GM23338 (cell line): Measurements from ENCODE around the gene GIPC2. TPM values are rescaled to one million over a fixed set of nuclear protein-coding genes. Genes with fewer than 3 reads are reported as not detected.

Experiments used
- ATAC-seq: fragments of 200-7000 bp; cut with Tn5 transposase; 3 replicates; pipeline ENCODE4 v1.9.1; 2020
- DNase-seq: peaks from one replicate; pipeline ENCODE4 v3.0.0-alpha.2; 2015; ENCODE audit warnings: low spot score
- H2AFZ ChIP-seq: fragments of 200-600 bp; sonication (generic); 2 replicates; pipeline ENCODE4 v1.8.0; 2016; ENCODE audit warnings: antibody characterized with exemption, mild to moderate bottlenecking, moderate library complexity
- H3F3A ChIP-seq: fragments of 200-600 bp; sonication (generic); replicated peaks from 2 replicates; pipeline ENCODE4 v1.8.0; 2017; ENCODE audit warnings: antibody characterized with exemption, mixed run types, low read depth
- H3K27ac ChIP-seq: fragments of 200-600 bp; sonication (generic); 2 replicates; pipeline ENCODE4 v1.6.1; 2016; ENCODE audit warnings: low read depth
- H3K27me3 ChIP-seq: fragments of 200-600 bp; sonication (generic); 2 replicates; pipeline ENCODE4 v1.8.0; 2016; ENCODE audit warnings: mild to moderate bottlenecking, mixed run types, moderate library complexity; ENCODE audit not compliant: insufficient read depth
- H3K36me3 ChIP-seq: fragments of 200-600 bp; sonication (generic); 2 replicates; pipeline ENCODE4 v1.8.0; 2016; ENCODE audit warnings: mild to moderate bottlenecking; ENCODE audit not compliant: insufficient read depth
- H3K4me1 ChIP-seq: fragments of 200-600 bp; sonication (generic); 2 replicates; pipeline ENCODE4 v1.8.0; 2016; ENCODE audit warnings: mild to moderate bottlenecking, moderate library complexity; ENCODE audit not compliant: insufficient read depth
- H3K4me2 ChIP-seq: fragments of 200-600 bp; sonication (generic); 2 replicates; pipeline ENCODE4 v1.7.1; 2017; ENCODE audit warnings: mixed run types
- H3K4me3 ChIP-seq: fragments of 200-600 bp; sonication (generic); 2 replicates; pipeline ENCODE4 v1.6.1; 2016; ENCODE audit warnings: mixed run types
- H3K79me2 ChIP-seq: fragments of 200-600 bp; sonication (generic); replicated peaks from 2 replicates; pipeline ENCODE4 v1.8.0; 2017; ENCODE audit warnings: mild to moderate bottlenecking; ENCODE audit not compliant: insufficient read depth
- H3K9me2 ChIP-seq: fragments of 200-600 bp; sonication (generic); 2 replicates; pipeline ENCODE4 v1.8.0; 2017; ENCODE audit not compliant: insufficient read depth
- H4K20me1 ChIP-seq: fragments of 200-600 bp; sonication (generic); replicated peaks from 2 replicates; pipeline ENCODE4 v1.8.0; 2017; ENCODE audit warnings: mild to moderate bottlenecking; ENCODE audit not compliant: insufficient read depth
- H3K27ac Mint-ChIP-seq: 2 replicates; pipeline ENCODE4 v1.8.0; 2020; ENCODE audit warnings: inconsistent platforms, mild to moderate bottlenecking, moderate library complexity, mixed read lengths
- H3K27me3 Mint-ChIP-seq: 3 replicates; pipeline ENCODE4 v1.8.0; 2022; ENCODE audit warnings: low read depth, mild to moderate bottlenecking, moderate library complexity, mixed read lengths, inconsistent platforms; ENCODE audit not compliant: insufficient read depth, poor library complexity
- H3K36me3 Mint-ChIP-seq: 3 replicates; pipeline ENCODE4 v1.8.0; 2021; ENCODE audit warnings: low read depth, mild to moderate bottlenecking, inconsistent platforms, moderate library complexity, mixed read lengths
- H3K4me1 Mint-ChIP-seq: 3 replicates; pipeline ENCODE4 v1.8.0; 2020; ENCODE audit warnings: mild to moderate bottlenecking, inconsistent platforms, mixed read lengths
- H3K4me3 Mint-ChIP-seq: 3 replicates; pipeline ENCODE4 v1.8.0; 2021; ENCODE audit warnings: moderate library complexity, mild to moderate bottlenecking, inconsistent platforms, mixed read lengths
- H3K9me3 Mint-ChIP-seq: 3 replicates; pipeline ENCODE4 v1.8.0; 2020; ENCODE audit warnings: moderate library complexity, mild to moderate bottlenecking, inconsistent platforms, mixed read lengths
- CREB1 ChIP-seq: fragments of 250-450 bp; sonication (Bioruptor Pico); IDR thresholded peaks from 2 replicates; pipeline ENCODE4 v1.5.0; 2020; ENCODE audit warnings: low read depth, mild to moderate bottlenecking, moderate library complexity
- EZH2 ChIP-seq: fragments of 200-600 bp; sonication (generic); IDR thresholded peaks from one replicate; pipeline ENCODE4 v1.8.0; 2017; ENCODE audit warnings: antibody characterized with exemption, mild to moderate bottlenecking, low read depth; ENCODE audit not compliant: unreplicated experiment
- EZH2phosphoT487 ChIP-seq: fragments of 200-600 bp; sonication (generic); IDR thresholded peaks from one replicate; pipeline ENCODE4 v1.8.1; 2018; ENCODE audit warnings: antibody characterized with exemption; ENCODE audit not compliant: unreplicated experiment
- JUNB ChIP-seq: IDR thresholded peaks from one replicate; pipeline ENCODE4 v1.6.1; 2016; ENCODE audit warnings: antibody characterized with exemption; ENCODE audit not compliant: unreplicated experiment
- NANOG ChIP-seq: IDR thresholded peaks from 2 replicates; pipeline ENCODE4 v1.6.1; 2016; ENCODE audit warnings: antibody characterized with exemption, borderline replicate concordance
- STAT1 ChIP-seq: IDR thresholded peaks from one replicate; pipeline ENCODE4 v1.6.1; 2016; ENCODE audit warnings: antibody characterized with exemption; ENCODE audit not compliant: unreplicated experiment
- ZNF331 ChIP-seq: fragments of 250-450 bp; sonication (Bioruptor Pico); IDR thresholded peaks from 2 replicates; pipeline ENCODE4 v1.5.0; 2020; ENCODE audit warnings: low read depth, mild to moderate bottlenecking, moderate library complexity
- polyA plus RNA-seq: library from polyadenylated mRNA; unstranded; fragments of >200 nt; fragmentation: Nextera tagmentation; extraction: Ambion mirVana; gene quantifications from 2 replicates; pipeline ENCODE4 v1.2.1, GENCODE V29; 2016
- total RNA-seq: library from RNA; depleted of rRNA; stranded (reverse); fragments of >200 nt; shearing (Covaris generic); gene quantifications from 2 replicates; pipeline ENCODE4 v1.2.3, GENCODE V29; 2014
- TF ChIP-seq, protein P1 (sequence below), 2 experiments: fragments of 200-600 bp in 1 of 2; sonication (generic) in 1 of 2; conservative IDR thresholded peaks; 2 replicates each; pipeline versions ENCODE4 v1.5.1 to v1.6.1; 2016 to 2017; ENCODE audit warnings: antibody characterized with exemption in 2 of 2, low read depth in 2 of 2, mild to moderate bottlenecking in 2 of 2, moderate library complexity in 1 of 2
- TF ChIP-seq, protein P2 (sequence below): IDR thresholded peaks from 2 replicates; pipeline ENCODE4 v1.6.1; 2016; ENCODE audit warnings: antibody characterized with exemption
- TF ChIP-seq, protein P3 (sequence below): fragments of 250-450 bp; sonication (Bioruptor Pico); IDR thresholded peaks from 2 replicates; pipeline ENCODE4 v1.5.0; 2020; ENCODE audit warnings: mild to moderate bottlenecking, moderate library complexity

Gene GIPC2
- total and polyA plus RNA-seq, 2 experiments from 2014 or later, result 1.2 to 1.5 TPM

DNA sequence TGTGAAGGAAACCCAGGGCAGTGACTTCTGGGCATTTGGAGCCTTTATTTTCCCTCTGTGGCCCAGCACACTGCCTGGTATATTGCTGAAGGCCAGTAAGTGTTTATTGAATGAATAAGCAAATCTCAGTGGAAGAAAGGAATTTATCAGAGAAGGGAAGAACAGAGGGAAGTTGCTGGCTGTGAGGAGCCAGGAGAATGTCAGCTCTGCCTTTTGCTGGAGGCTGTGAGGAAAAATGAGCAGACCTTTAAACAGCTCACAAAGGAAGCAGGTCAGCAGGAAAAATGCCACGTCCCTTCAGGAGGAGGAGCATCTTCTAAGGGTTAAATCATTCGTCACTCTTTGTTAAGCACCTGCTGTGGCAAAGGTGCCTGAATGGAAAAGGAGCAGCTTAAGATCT, 75.9 kb downstream of the GIPC2 start:
- no peaks in the 10 kb centered on the region for H3K36me3 ChIP-seq
- no peaks in the 10 kb centered on the region; the same call in 2 of the 3 replicates for H3K9me3 Mint-ChIP-seq
- no peak overlapping the region for H3K27ac Mint-ChIP-seq
- no peak overlapping the region for H3K4me3 ChIP-seq
- no peaks in the 10 kb centered on the region for H3K27me3 ChIP-seq
- no peak overlapping the region for H3K27ac ChIP-seq
- no peaks in the 10 kb centered on the region for H3K4me1 ChIP-seq
- no peak overlapping the region for H2AFZ ChIP-seq
- peak; percentile 63 for DNase-seq
- H3K27me3 Mint-ChIP-seq, result peaks cover 3% of the 10 kb centered on the region
- no peak for TF ChIP-seq STAT1
- TF ChIP-seq, protein P1, sequence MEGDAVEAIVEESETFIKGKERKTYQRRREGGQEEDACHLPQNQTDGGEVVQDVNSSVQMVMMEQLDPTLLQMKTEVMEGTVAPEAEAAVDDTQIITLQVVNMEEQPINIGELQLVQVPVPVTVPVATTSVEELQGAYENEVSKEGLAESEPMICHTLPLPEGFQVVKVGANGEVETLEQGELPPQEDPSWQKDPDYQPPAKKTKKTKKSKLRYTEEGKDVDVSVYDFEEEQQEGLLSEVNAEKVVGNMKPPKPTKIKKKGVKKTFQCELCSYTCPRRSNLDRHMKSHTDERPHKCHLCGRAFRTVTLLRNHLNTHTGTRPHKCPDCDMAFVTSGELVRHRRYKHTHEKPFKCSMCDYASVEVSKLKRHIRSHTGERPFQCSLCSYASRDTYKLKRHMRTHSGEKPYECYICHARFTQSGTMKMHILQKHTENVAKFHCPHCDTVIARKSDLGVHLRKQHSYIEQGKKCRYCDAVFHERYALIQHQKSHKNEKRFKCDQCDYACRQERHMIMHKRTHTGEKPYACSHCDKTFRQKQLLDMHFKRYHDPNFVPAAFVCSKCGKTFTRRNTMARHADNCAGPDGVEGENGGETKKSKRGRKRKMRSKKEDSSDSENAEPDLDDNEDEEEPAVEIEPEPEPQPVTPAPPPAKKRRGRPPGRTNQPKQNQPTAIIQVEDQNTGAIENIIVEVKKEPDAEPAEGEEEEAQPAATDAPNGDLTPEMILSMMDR (conservative IDR thresholded peaks at IDR 0.05; ENCODE audit: low read depth in 2 of 2), result no peak
- TF ChIP-seq CREB1, result no peak
- TF ChIP-seq EZH2phosphoT487, result no peak
- TF ChIP-seq, protein P2, sequence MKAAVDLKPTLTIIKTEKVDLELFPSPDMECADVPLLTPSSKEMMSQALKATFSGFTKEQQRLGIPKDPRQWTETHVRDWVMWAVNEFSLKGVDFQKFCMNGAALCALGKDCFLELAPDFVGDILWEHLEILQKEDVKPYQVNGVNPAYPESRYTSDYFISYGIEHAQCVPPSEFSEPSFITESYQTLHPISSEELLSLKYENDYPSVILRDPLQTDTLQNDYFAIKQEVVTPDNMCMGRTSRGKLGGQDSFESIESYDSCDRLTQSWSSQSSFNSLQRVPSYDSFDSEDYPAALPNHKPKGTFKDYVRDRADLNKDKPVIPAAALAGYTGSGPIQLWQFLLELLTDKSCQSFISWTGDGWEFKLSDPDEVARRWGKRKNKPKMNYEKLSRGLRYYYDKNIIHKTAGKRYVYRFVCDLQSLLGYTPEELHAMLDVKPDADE, result no peak
- TF ChIP-seq EZH2, result no peak
- no peak for TF ChIP-seq ZNF331 (CRISPR knock-in tag)
- no peak for TF ChIP-seq NANOG
- no peaks in the 10 kb centered on the region for H3K79me2 ChIP-seq
- H3K36me3 Mint-ChIP-seq, result no peaks in the 10 kb centered on the region
- ATAC-seq, result peak; percentile 81
- H4K20me1 ChIP-seq, result no peaks in the 10 kb centered on the region
- no peak overlapping the region for H3K4me3 Mint-ChIP-seq
- H3K4me1 Mint-ChIP-seq, result no peaks in the 10 kb centered on the region
- no peaks in the 10 kb centered on the region for H3F3A ChIP-seq
- H3K9me2 ChIP-seq, result no peaks in the 10 kb centered on the region
- no peak overlapping the region for H3K4me2 ChIP-seq

DNA sequence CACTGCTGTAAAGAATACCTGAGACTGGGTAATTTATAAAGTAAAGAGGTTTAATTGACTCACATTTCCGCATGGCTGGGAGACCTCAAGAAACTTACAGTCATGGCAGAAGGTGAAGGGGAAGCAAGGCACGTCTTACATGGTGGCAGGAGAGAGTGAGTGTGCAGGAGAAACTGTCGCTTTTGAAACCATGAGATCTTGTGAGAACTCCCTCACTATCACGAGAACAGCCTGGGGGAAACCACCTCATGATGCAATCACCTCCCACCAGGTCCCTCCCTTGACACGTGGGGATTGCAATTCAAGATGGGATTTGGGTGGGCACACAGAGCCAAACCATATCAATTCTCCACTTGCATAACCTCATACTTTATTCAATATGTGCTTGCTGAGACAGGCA, 76.6 kb downstream of the GIPC2 start:
- Histone ChIP-seq H2AFZ (peak overlapping the region; percentile 38; the same call in 1 of the 2 replicates), H3K4me1 (no peaks in the 10 kb centered on the region), H3K4me2 (no peak overlapping the region), H3K36me3 (no peaks in the 10 kb centered on the region), H3K27me3 (no peaks in the 10 kb centered on the region), H3K79me2 (no peaks in the 10 kb centered on the region), H3K9me2 (no peaks in the 10 kb centered on the region), H3K4me3 (no peak overlapping the region), H3F3A (no peaks in the 10 kb centered on the region), H4K20me1 (no peaks in the 10 kb centered on the region), H3K27ac (no peak overlapping the region)
- no peak for TF ChIP-seq NANOG
- TF ChIP-seq, protein P3, sequence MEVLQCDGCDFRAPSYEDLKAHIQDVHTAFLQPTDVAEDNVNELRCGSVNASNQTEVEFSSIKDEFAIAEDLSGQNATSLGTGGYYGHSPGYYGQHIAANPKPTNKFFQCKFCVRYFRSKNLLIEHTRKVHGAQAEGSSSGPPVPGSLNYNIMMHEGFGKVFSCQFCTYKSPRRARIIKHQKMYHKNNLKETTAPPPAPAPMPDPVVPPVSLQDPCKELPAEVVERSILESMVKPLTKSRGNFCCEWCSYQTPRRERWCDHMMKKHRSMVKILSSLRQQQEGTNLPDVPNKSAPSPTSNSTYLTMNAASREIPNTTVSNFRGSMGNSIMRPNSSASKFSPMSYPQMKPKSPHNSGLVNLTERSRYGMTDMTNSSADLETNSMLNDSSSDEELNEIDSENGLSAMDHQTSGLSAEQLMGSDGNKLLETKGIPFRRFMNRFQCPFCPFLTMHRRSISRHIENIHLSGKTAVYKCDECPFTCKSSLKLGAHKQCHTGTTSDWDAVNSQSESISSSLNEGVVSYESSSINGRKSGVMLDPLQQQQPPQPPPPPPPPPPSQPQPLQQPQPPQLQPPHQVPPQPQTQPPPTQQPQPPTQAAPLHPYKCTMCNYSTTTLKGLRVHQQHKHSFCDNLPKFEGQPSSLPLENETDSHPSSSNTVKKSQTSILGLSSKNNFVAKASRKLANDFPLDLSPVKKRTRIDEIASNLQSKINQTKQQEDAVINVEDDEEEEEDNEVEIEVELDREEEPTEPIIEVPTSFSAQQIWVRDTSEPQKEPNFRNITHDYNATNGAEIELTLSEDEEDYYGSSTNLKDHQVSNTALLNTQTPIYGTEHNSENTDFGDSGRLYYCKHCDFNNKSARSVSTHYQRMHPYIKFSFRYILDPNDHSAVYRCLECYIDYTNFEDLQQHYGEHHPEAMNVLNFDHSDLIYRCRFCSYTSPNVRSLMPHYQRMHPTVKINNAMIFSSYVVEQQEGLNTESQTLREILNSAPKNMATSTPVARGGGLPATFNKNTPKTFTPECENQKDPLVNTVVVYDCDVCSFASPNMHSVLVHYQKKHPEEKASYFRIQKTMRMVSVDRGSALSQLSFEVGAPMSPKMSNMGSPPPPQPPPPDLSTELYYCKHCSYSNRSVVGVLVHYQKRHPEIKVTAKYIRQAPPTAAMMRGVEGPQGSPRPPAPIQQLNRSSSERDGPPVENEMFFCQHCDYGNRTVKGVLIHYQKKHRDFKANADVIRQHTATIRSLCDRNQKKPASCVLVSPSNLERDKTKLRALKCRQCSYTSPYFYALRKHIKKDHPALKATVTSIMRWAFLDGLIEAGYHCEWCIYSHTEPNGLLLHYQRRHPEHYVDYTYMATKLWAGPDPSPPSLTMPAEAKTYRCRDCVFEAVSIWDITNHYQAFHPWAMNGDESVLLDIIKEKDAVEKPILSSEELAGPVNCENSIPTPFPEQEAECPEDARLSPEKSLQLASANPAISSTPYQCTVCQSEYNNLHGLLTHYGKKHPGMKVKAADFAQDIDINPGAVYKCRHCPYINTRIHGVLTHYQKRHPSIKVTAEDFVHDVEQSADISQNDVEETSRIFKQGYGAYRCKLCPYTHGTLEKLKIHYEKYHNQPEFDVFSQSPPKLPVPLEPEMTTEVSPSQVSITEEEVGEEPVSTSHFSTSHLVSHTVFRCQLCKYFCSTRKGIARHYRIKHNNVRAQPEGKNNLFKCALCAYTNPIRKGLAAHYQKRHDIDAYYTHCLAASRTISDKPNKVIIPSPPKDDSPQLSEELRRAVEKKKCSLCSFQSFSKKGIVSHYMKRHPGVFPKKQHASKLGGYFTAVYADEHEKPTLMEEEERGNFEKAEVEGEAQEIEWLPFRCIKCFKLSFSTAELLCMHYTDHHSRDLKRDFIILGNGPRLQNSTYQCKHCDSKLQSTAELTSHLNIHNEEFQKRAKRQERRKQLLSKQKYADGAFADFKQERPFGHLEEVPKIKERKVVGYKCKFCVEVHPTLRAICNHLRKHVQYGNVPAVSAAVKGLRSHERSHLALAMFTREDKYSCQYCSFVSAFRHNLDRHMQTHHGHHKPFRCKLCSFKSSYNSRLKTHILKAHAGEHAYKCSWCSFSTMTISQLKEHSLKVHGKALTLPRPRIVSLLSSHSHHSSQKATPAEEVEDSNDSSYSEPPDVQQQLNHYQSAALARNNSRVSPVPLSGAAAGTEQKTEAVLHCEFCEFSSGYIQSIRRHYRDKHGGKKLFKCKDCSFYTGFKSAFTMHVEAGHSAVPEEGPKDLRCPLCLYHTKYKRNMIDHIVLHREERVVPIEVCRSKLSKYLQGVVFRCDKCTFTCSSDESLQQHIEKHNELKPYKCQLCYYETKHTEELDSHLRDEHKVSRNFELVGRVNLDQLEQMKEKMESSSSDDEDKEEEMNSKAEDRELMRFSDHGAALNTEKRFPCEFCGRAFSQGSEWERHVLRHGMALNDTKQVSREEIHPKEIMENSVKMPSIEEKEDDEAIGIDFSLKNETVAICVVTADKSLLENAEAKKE, result no peak
- TF ChIP-seq, protein P2, result no peak
- no peak for TF ChIP-seq JUNB
- H3K4me1 Mint-ChIP-seq, result no peaks in the 10 kb centered on the region
- no peak overlapping the region for H3K4me3 Mint-ChIP-seq
- no peaks in the 10 kb centered on the region; the same call in 2 of the 3 replicates for H3K9me3 Mint-ChIP-seq
- ATAC-seq, result no peak
- peaks cover 3% of the 10 kb centered on the region for H3K27me3 Mint-ChIP-seq
- no peak for DNase-seq
- no peak overlapping the region for H3K27ac Mint-ChIP-seq
- no peaks in the 10 kb centered on the region for H3K36me3 Mint-ChIP-seq
